NCI-H1694 treated with DMSO at 0.1 percent for 48 hours (cell line): Measurements from ENCODE around the gene TMEM204.

Experiments
- DNase-seq: peaks from one replicate; lab custom pipeline; 2025; lab: John Stamatoyannopoulos, UW

TMEM204 gene

DNA sequence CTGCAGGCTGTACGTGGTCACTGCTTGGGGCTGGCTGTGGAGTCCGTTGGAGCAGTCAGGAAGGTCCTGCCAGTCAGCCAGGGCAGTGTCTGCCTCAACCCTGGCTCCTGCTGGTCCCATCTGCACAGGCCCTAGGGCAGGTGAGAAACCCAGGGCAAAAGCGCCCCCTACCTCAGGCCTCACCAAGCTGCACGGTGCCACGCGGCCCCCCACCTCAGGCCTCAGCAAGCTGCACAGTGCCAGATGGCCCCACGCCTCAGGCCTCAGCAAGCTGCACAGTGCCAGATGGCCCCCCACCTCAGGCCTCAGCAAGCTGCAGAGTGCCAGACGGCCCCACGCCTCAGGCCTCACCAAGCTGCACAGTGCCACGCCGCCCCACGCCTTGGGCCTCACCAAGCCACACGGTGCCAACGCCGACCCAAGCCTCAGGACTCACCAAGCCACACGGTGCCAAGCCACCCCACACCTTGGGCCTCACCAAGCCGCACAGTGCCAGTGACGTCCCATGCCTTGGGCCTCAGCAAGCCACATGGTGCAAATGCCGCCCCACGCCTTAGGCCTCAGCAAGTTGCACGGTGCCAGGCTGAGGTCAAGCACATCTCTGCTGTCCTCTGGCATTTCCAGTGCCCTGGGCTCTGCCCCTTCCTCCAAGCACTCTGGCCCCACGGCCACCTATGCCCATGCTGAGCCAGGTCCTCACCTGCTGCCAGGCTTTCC is 5.5 kb downstream of the TMEM204 start:
- DNase-seq: peak; percentile 80

DNA sequence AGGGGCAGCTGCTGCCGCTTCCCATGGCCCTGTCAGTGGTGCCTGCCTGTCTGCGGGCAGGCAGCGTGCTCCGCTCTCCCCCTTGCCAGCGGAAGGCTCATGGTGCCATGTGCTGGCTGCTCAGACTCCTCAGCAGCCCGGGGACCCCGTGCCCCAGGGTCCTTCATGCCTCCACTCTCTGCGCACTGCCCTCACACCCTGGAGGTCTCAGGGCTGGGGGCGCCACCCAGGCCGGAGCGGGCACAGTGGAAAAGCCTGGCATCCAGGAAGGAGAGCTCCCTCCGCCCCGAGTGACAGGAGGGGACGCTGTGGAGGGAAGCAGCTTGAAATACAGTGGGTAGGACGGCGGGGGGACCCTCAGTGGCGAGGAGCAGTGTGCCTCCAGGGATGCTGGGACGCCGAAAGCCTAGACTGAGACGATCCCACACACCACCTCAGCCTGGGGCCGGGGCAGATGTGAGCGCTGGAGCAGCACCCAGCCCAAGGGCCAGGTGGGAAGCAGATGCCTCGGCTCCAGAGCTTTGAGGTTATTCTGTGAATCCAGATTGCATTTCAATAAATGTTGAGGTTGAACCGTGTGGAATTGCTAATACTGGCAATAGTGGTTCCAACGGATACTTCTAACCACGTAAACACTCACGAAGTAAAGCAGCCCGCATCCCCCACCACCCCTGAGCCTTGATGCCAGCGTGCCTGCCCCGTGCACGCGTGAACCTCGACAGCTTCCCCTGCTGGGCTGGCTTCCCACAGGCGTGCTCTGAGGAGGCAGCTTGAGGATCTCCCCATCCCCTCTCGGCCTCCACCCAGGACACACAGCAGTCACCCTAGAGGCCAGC is 6.5 kb downstream of the TMEM204 start:
- peak; percentile 52 for DNase-seq

DNA sequence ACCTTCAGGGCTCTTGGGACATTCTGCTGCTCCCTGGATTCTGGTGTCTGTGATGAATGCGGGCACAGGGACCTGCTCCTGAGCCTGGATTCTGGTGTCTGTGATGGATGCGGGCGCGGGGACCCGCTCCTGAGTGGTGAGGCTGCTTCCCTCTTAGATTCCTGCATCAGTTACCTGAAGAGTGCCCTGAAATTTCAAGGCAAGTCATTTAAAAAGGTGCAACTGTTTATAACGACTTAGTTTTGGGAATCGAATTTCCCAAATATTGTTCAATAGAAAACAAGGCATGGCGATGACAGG is 7.0 kb downstream of the TMEM204 start:
- no peak for DNase-seq

DNA sequence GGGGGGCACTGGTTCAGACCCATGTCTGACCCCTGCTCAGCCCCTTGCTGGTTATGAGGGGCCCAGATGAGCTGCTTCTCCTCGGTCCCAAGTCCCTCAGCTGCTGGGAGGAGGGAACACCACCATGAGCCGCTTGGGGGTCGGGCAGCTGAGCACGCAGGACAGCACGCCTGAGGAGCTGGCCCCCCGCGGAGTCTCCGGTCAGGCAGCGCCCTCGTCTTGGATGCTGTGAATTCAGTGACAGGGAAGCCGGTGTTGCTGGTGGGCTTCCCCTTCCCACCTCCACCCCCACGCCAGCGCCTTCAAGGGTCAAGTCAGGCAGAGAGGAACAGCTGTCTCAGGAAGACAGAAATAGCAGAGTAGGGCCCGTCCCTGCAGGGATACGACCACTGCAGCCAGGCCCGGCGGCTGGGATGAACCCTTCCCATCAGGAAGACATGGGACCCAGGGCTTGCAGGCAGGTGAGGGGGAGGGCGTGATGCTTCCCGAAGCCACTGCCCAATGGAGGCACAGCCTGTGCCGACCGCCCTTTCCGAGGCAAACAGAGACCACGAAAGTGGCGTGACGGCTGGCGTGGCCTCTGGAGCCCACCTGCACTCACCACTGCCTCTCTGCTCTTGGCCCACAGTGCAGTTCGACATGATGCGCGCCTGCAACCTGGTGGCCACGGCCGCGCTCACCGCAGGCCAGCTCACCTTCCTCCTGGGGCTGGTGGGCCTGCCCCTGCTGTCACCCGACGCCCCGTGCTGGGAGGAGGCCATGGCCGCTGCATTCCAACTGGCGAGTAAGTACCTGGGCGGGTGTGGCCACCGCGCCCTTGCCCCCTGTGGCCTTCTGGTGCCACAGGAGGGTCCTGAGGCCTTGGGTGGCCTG is 8.1 kb downstream of the TMEM204 start:
- DNase-seq: no peak

DNA sequence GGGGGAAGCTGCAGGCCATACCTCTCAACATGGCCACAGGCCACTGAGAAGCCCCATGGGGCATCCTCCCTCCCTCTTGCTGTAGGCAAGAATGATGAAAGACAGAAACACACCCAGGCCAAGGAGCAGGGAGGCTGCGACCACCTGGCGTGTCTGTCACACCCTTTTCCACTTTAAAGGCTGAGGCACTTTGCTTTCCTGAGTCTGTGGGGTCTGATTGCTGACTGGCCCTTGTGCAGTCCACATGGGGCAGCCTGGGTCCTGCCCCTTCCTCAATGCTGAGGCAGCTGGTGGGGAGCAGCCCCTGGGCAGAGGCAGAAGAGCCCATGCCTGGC is 8.7 kb downstream of the TMEM204 start:
- no peak for DNase-seq

DNA sequence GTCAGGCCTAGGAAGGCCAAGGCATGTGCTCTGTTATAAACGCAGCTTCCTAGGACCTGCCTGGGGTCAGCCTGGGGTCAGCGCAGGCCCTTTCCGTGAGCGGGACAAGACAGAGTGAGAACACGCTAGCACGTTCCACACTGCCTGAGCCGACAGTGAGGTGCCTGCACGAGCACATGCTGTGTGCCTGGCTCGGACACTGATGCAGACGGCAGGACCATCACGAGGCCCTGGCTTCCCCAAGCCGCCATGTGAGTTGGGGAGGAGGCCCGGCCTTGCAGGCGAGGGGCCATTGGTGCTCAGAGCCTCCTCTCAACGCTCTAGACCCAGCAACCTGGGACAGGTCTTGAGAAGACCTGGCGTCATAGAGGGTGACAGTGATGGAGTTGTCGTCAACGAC is 9.1 kb downstream of the TMEM204 start:
- DNase-seq: no peak

DNA sequence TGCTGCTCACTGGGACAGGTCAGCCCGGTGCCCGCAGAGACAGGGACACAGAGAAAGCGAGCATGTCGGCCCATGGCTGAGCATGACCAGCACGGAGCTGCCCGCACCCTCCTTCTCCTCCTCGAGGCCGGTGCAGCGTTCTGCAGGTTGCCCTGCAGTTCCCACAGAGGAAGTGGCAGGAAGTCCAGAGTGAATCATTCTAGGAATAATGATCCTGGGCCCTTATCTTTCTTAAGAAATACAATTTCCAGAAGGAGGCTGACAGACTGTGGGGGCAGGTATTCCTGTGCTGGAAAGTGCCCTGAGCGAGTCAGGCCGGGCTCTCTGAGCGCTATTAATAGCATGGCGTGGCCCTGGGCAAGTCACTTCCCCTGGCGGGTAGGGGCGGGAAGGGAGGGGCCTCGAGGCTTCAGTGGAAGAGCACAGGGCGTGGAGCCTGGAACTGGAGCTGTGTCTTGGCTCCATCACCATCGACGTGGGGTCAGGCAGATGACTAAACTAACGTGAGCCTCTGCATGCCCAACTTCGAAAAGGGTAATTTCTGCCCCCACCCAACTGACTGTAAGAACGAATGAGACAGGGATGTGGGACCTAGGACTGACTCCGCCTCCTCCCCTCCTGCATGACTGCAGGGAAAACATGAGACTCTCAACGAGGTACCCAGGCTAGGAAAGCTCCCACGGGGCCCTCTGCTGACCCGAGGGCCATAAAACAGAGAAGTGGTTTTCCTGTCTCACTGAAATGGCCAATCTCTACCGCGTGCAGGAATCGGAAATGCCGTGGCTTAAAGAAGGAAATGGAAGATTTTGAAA is 9.8 kb downstream of the TMEM204 start:
- DNase-seq: no peak

DNA sequence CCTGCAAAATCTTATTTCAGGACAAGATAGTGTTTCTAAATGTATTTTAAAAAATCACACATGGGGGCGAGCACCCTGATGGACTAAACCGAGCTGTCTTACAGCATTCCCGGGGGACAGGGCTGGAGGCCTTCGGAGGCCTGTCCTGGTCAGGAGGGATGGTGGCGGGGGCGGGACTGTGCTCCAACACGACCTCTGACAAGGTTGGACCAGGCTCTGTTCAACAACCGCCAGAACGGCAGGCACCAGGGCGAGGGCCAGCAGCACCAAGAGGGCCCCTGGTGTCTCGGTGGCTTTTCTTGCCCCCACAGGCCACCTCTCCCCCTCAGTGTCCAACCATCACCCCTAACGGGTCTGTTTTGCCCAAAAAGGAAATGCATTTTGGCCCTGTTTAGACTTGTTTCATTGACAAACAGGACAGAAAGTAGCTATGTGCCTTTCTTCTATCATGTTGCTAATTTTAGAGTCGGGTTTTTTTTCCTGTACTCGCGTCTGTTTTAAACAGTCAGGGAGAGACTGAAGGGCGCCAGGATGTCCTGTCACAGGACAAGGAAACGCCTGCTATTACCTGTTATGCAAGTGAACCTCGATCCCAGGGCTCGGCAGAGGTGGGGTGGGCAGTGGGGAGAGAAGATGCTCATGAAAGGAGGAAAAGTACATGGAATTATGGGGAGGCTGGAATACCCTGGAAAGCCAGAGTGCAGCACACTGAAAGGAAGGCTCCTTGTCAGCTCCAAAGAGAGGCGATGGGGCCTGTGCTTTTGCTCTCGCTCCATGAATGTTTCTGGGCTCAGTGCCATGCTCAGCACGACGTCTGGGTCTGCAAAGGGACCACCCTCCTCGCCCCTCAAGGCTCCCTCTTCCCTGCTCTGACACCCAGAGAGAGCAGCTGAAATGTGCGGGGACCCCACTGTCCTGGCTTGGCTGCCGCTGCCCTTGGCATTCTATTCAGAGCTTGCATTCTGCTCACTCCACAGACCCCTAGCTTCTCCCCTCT is 11.9 kb downstream of the TMEM204 start:
- peak; percentile 14 for DNase-seq

DNA sequence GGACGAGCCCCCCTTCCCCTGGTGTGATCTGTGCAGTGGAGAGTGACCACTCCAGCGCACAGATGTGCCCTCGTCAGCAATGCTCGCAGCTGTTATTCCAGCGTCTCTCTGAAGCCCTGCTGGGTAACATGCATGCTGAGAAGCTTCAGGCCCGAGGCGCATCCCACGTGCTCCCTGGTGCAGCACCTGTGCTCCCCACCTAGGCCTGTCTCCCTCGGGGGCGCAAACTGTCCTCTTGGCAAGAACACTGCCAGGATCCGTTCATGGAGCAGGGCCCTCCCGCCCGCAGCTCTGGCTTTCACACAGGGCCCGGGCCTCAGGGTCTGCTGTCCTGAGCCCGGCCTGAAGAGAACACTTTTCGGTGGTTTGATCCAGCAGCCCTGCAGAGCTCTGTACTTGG is 13.0 kb downstream of the TMEM204 start:
- no peak for DNase-seq

DNA sequence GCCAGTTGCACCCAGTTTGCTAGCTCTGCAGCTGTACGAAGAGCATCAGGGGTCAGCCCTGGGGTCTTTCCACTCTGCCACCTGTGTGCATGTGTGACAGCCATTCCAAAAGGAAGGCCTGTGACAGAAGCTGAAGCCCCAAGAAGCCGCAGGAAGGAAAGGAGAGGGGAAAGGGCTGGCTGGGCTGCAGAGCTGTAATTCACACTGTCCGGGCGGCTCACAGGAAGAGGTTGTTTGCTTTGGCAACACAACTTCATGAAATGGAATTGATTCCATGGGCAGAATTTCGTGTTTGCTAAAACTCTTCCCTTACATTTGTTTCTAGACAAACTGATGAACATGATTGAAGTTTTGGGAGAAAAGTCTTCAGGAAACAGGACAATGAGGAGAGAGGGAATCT is 14.8 kb downstream of the TMEM204 start:
- no peak for DNase-seq

DNA sequence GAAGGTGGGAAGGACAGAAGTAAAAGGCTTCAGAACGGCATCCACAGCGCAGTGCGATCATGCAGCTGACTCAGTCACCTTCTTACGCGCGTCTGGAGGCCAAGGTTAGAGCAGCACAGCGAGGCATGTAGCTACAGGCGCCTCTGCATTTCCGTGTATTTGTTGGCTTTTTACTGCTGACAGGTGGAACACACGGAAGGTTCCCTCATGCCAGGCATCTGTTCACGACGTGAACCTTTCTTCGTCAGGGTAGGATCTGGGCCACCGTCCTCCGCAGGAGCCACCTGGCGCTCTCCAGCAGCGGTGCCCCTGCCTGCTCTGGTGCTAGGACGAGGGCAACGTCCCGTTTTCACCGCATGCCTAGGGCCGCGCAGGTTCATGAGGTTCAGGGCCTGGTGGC is 15.3 kb downstream of the TMEM204 start:
- no peak for DNase-seq

DNA sequence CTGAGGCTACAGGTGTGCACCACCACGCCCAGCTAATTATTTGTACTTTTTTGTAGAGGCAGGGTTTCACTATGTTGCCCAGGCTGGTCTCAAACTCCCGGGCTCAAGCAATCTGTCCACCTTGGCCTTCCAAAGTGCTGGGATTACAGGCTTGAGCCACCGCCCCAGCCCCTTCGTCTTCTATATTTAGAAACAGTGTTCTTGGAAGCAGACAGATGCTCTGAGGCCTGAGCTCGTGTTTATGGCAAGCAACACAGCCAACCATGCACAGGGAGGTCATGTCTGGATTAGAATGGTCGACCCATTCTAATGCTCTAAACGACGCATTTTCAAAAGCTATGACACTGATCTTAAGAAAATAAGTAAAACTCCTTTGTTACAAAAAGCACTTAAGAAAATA is 16.6 kb downstream of the TMEM204 start:
- DNase-seq: no peak

DNA sequence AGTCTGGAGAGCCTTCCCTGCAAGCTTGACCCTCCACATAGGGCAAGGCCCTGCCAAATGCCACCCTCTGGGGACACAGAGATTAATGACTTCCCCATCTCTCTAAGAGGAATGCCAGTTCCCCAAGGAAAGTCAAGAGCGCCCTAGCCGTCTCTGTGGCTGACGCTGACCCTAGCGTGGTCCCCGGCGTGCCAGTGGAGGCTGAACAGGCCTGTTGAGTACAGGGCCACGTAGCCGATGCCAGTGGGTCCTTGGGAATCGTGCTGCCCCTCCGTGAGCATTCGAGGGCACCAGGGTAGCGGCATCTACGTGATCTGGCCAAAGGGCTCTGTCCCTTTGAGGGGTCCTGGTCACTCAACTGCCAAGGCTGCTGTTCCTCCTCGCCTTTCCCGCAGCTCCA is 17.2 kb downstream of the TMEM204 start:
- no peak for DNase-seq

DNA sequence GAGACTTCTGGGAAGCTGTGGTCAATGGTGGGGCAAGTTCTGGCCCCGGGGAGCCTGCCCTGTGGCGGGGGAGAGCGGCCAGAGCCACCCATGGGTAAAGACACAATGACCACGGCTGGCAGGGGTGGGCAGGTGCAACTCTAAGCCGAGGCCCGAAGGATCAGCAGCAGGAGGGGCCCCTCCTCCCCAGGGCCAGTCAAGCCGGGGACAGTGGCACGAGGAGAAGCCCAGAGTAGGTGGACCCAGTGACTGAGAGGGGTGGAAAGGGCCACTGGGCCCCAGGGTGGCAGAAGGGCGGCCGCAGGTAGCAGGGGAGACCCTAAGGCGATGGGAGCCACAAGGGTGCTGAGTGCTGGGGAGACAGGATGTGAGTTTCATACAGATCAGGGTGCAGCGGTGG is 17.7 kb downstream of the TMEM204 start:
- no peak for DNase-seq

DNA sequence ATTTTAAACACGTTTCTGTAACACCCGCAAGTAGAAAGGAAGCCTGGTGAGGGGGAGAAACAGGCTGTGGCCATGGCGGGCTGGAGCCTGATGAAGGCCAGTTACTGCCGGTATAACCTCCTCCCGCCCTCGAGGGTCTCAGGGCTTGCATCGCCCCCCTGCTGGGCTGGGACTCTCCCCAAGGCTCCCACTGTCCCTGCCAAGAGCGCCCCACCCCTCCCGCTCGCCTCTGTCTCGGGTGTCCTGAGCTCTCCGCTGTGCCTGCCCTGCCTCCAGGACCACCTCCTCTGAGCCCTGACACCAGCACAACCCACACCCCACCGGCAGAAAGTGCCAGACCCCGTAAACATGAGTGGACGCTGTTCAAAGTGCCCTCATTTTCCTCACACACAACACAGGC is 18.7 kb downstream of the TMEM204 start:
- no peak for DNase-seq

DNA sequence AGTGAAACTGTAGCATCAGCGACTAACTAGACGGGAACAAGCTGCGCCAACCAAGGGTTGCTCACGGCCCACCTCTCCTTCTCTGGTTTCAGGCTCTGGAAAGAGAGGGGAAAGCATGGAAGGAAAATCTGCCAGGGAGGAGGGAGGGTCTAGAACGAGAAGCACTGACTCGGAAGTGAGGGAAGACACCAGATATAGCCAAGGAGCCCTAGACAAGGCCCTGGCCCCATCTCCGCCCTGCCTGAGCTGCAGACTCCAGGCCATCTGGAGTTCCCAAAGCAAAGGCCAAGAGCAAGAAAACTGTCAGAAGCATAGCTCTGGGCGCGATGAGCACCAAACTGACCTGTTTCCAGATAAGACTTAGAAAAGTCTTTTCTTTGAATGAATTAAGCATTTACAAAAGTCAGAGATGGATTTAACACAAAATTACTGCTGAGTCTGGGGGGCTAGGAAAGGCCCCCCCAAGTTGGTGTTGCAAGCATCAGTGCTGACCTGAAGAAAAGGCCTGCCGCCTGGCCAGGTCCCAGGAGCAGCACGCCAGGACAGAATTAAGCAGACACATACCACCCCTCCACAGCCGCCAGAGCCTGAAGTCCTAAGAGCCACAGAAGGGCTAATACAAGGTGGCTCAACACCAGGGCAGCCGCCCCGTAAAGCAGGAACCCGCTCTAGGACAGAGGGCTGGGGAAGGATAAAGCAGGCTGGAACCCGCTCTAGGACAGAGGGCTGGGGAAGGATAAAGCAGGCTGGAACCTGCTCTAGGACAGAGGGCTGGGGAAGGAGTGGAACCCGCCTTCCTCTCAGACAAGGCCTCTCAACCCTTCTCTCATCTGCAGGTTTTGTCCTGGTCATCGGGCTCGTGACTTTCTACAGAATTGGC is 20.7 kb downstream of the TMEM204 start:
- DNase-seq: no peak

DNA sequence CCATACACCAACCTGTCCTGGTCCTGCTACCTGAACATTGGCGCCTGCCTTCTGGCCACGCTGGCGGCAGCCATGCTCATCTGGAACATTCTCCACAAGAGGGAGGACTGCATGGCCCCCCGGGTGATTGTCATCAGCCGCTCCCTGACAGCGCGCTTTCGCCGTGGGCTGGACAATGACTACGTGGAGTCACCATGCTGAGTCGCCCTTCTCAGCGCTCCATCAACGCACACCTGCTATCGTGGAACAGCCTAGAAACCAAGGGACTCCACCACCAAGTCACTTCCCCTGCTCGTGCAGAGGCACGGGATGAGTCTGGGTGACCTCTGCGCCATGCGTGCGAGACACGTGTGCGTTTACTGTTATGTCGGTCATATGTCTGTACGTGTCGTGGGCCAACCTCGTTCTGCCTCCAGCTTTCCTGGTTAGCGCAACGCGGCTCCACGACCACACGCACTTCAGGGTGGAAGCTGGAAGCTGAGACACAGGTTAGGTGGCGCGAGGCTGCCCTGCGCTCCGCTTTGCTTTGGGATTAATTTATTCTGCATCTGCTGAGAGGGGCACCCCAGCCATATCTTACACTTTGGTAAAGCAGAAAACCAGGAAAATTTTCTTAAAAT is 21.5 kb downstream of the TMEM204 start:
- no peak for DNase-seq

DNA sequence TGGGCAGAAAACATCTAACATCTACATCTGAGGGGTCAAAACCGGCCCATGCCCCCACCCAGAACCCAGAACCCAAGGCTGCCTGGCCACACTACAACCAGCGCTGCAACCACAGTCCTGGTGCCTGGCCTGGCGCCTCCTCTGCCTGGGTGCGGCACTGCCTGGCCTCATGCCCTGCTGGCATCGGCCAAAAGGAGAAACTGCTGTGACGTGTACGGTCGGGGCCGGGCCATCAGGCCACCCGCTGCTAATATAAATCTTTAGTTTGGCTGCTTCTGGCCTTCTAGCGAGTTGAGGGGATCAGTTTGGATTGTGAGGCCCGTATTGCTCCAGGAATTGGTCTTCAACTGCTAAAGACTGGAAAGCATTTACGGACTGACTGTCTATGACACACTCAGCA is 22.8 kb downstream of the TMEM204 start:
- DNase-seq: no peak

DNA sequence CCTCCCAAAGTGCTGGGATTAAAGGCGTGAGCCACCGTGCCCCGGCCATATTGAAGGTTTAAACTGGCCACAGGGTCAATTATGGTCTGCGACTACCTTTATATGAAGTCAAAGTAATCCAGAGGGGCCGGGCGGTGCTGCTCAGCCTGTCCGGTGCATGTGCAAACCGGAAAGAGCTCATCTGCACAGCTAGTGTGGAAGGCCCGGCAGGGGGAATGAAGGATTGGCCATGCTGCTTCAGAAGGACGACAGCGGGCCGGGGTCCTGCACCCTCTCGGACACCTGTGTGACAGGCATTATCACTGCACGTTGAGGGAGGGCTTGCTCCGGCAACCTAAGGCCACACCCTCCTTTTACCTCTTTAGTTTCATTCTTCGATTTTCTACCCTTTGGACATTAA is 23.6 kb downstream of the TMEM204 start:
- DNase-seq: no peak
